HepG2 (cell line): ENCODE data around the gene MILR1. TPM values are rescaled to one million over a fixed set of nuclear protein-coding genes. Genes with fewer than 3 reads are reported as not detected.

Experiments used
- AHR ChIP-seq: IDR thresholded peaks from 2 replicates; pipeline ENCODE4 v1.6.1; 2018; ENCODE audit warnings: missing genetic modification reagents, missing compliant biosample characterization
- CC2D1A ChIP-seq: sonication (generic); formaldehyde crosslinking; IDR thresholded peaks from 2 replicates; pipeline ENCODE4 v1.8.1; 2023; ENCODE audit warnings: mild to moderate bottlenecking, missing genetic modification reagents
- ELF4 ChIP-seq: sonication (generic); formaldehyde crosslinking; IDR thresholded peaks from 2 replicates; pipeline ENCODE4 v1.5.0; 2020; ENCODE audit warnings: missing genetic modification reagents, mild to moderate bottlenecking, moderate library complexity, borderline replicate concordance
- FLYWCH1 ChIP-seq: sonication (generic); formaldehyde crosslinking; IDR thresholded peaks from 2 replicates; pipeline ENCODE4 v1.8.1; 2023; ENCODE audit warnings: mild to moderate bottlenecking, missing genetic modification reagents
- NR2F2 ChIP-seq: IDR thresholded peaks from 2 replicates; pipeline ENCODE4 v1.6.1; 2012; ENCODE audit warnings: low read depth, inconsistent platforms, borderline replicate concordance
- ZFP36 ChIP-seq: fragments of 150-350 bp; IDR thresholded peaks from 2 replicates; pipeline ENCODE4 v1.6.1; 2018; ENCODE audit warnings: borderline replicate concordance, low read length, low read depth; ENCODE audit not compliant: partially characterized antibody
- ZNF652 ChIP-seq: IDR thresholded peaks from 2 replicates; pipeline ENCODE4 v1.6.1; 2016; ENCODE audit warnings: low read depth, borderline replicate concordance
- polyA plus RNA-seq, 8 experiments: library from polyadenylated mRNA; depleted of rRNA in 3 of 8; stranded (reverse) in 7 of 8; unstranded in 1 of 8; fragments of >200 nt; fragmentation: Illumina TruSeq in 4 of 8; extraction: Trizol in 4 of 8; gene quantifications; 2 replicates each; pipeline versions ENCODE4 v1.2.1 to v1.2.3, GENCODE V29; 2011 to 2016; ENCODE audit warnings: low read depth in 4 of 8, missing spikeins in 1 of 8, mixed read lengths in 1 of 8; ENCODE audit not compliant: insufficient read depth in 1 of 8
- total RNA-seq, 5 experiments: library from RNA; depleted of rRNA; stranded (reverse); fragments of >200 nt; fragmentation: Illumina TruSeq; extraction: Trizol; gene quantifications; 2 replicates each; pipeline ENCODE4 v1.2.3, GENCODE V29; 2016; ENCODE audit warnings: low read depth in 1 of 5
- TF ChIP-seq, protein P1 (sequence below): sonication (generic); formaldehyde crosslinking; IDR thresholded peaks from 2 replicates; pipeline ENCODE4 v1.4.0; 2020; ENCODE audit warnings: missing genetic modification reagents
- TF ChIP-seq, protein P2 (sequence below): fragments of 450-650 bp; IDR thresholded peaks from 2 replicates; pipeline ENCODE4 v1.6.1; 2017; ENCODE audit warnings: mild to moderate bottlenecking
- TF ChIP-seq, protein P3 (sequence below): IDR thresholded peaks from 2 replicates; pipeline ENCODE4 v1.6.1; 2016; ENCODE audit warnings: mild to moderate bottlenecking, missing biosample characterization, missing genetic modification reagents
- TF ChIP-seq, protein P4 (sequence below): sonication (generic); formaldehyde crosslinking; IDR thresholded peaks from 2 replicates; pipeline ENCODE4 v1.9.0; 2021; ENCODE audit warnings: missing genetic modification reagents, borderline replicate concordance
- TF ChIP-seq, protein P5 (sequence below): sonication (generic); formaldehyde crosslinking; conservative IDR thresholded peaks from 2 replicates; pipeline ENCODE4 v1.4.0; 2020; ENCODE audit warnings: missing genetic modification reagents

The MILR1 gene
- total and polyA plus RNA-seq, 2 of the 13 experiments (the other 11 are each of a cell fraction or from before 2014, with no cell fraction given) = 0.27 to 1.7 TPM

DNA sequence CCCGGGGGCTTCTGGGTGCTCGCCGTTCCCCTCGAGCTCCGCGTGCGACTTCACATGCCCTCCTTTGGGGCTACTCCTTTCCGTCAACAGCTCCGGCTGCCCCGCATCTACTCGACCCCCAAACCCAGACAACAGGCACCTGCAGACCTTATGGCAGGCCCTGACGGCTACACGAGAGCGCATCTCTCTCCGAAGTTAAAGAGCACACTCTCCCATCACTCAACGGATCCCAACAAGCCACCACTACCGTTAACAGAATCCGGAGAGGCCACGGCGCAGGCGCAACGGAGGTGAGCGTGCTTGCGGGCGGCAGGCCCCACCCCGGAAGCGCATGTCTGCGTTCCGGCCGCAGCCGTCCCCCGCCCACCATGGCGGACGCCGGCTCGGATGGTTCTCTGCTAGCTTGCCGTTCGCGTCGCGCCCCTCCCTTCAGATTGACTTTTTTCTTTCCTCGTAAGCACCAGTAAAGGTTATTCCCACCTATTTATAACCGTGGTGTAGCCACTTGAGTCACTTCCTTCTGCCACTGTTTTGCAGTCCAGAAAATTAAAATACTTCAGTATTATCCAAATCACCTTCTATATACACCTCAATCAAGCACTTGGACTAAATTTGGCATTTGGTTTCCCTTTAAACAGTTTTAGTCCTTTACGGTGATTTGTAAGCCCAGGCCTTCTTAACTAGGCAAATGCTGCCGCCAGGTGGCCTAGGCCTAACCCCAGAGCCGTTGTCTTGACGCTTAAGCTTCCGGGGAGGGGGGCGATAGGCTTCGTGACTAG, 48.1 kb downstream of the MILR1 start, which contains the start of gene POLG2 (continued):
- TF ChIP-seq, protein P1, sequence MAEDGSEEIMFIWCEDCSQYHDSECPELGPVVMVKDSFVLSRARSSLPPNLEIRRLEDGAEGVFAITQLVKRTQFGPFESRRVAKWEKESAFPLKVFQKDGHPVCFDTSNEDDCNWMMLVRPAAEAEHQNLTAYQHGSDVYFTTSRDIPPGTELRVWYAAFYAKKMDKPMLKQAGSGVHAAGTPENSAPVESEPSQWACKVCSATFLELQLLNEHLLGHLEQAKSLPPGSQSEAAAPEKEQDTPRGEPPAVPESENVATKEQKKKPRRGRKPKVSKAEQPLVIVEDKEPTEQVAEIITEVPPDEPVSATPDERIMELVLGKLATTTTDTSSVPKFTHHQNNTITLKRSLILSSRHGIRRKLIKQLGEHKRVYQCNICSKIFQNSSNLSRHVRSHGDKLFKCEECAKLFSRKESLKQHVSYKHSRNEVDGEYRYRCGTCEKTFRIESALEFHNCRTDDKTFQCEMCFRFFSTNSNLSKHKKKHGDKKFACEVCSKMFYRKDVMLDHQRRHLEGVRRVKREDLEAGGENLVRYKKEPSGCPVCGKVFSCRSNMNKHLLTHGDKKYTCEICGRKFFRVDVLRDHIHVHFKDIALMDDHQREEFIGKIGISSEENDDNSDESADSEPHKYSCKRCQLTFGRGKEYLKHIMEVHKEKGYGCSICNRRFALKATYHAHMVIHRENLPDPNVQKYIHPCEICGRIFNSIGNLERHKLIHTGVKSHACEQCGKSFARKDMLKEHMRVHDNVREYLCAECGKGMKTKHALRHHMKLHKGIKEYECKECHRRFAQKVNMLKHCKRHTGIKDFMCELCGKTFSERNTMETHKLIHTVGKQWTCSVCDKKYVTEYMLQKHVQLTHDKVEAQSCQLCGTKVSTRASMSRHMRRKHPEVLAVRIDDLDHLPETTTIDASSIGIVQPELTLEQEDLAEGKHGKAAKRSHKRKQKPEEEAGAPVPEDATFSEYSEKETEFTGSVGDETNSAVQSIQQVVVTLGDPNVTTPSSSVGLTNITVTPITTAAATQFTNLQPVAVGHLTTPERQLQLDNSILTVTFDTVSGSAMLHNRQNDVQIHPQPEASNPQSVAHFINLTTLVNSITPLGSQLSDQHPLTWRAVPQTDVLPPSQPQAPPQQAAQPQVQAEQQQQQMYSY (CRISPR knock-in tag) = no peak
- no peak for TF ChIP-seq ELF4
- TF ChIP-seq FLYWCH1 (CRISPR knock-in tag) = peak; percentile 95; the same call in 1 of the 2 replicates
- TF ChIP-seq CC2D1A = peak; percentile 84; the same call in 1 of the 2 replicates
- peak; percentile 0; the same call in 1 of the 2 replicates for TF ChIP-seq ZNF652 (CRISPR knock-in tag)
- TF ChIP-seq ZFP36 = no peak
- TF ChIP-seq, protein P2, sequence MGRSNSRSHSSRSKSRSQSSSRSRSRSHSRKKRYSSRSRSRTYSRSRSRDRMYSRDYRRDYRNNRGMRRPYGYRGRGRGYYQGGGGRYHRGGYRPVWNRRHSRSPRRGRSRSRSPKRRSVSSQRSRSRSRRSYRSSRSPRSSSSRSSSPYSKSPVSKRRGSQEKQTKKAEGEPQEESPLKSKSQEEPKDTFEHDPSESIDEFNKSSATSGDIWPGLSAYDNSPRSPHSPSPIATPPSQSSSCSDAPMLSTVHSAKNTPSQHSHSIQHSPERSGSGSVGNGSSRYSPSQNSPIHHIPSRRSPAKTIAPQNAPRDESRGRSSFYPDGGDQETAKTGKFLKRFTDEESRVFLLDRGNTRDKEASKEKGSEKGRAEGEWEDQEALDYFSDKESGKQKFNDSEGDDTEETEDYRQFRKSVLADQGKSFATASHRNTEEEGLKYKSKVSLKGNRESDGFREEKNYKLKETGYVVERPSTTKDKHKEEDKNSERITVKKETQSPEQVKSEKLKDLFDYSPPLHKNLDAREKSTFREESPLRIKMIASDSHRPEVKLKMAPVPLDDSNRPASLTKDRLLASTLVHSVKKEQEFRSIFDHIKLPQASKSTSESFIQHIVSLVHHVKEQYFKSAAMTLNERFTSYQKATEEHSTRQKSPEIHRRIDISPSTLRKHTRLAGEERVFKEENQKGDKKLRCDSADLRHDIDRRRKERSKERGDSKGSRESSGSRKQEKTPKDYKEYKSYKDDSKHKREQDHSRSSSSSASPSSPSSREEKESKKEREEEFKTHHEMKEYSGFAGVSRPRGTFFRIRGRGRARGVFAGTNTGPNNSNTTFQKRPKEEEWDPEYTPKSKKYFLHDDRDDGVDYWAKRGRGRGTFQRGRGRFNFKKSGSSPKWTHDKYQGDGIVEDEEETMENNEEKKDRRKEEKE = no peak
- TF ChIP-seq, protein P3, sequence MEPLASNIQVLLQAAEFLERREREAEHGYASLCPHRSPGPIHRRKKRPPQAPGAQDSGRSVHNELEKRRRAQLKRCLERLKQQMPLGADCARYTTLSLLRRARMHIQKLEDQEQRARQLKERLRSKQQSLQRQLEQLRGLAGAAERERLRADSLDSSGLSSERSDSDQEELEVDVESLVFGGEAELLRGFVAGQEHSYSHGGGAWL (CRISPR knock-in tag) = peak; percentile 86; the same call in 1 of the 2 replicates
- TF ChIP-seq AHR (CRISPR knock-in tag) = 0 out of 2 replicates have a peak, but pooled peaks have one; percentile 67
- peak; percentile 57; the same call in 1 of the 2 replicates for TF ChIP-seq NR2F2
- TF ChIP-seq, protein P4, sequence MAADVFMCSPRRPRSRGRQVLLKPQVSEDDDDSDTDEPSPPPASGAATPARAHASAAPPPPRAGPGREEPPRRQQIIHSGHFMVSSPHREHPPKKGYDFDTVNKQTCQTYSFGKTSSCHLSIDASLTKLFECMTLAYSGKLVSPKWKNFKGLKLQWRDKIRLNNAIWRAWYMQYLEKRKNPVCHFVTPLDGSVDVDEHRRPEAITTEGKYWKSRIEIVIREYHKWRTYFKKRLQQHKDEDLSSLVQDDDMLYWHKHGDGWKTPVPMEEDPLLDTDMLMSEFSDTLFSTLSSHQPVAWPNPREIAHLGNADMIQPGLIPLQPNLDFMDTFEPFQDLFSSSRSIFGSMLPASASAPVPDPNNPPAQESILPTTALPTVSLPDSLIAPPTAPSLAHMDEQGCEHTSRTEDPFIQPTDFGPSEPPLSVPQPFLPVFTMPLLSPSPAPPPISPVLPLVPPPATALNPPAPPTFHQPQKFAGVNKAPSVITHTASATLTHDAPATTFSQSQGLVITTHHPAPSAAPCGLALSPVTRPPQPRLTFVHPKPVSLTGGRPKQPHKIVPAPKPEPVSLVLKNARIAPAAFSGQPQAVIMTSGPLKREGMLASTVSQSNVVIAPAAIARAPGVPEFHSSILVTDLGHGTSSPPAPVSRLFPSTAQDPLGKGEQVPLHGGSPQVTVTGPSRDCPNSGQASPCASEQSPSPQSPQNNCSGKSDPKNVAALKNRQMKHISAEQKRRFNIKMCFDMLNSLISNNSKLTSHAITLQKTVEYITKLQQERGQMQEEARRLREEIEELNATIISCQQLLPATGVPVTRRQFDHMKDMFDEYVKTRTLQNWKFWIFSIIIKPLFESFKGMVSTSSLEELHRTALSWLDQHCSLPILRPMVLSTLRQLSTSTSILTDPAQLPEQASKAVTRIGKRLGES (CRISPR knock-in tag) = no peak
- TF ChIP-seq, protein P5, sequence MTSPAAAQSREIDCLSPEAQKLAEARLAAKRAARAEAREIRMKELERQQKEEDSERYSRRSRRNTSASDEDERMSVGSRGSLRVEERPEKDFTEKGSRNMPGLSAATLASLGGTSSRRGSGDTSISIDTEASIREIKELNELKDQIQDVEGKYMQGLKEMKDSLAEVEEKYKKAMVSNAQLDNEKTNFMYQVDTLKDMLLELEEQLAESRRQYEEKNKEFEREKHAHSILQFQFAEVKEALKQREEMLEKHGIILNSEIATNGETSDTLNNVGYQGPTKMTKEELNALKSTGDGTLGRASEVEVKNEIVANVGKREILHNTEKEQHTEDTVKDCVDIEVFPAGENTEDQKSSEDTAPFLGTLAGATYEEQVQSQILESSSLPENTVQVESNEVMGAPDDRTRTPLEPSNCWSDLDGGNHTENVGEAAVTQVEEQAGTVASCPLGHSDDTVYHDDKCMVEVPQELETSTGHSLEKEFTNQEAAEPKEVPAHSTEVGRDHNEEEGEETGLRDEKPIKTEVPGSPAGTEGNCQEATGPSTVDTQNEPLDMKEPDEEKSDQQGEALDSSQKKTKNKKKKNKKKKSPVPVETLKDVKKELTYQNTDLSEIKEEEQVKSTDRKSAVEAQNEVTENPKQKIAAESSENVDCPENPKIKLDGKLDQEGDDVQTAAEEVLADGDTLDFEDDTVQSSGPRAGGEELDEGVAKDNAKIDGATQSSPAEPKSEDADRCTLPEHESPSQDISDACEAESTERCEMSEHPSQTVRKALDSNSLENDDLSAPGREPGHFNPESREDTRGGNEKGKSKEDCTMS = no peak; the same call in 1 of the 2 replicates
